NCI-H226 (cell line): Measurements from ENCODE around the gene SURF2.

ENCODE experiments used
- DNase-seq: peaks from one replicate; pipeline ENCODE4 v3.0.0-alpha.2; 2015

Gene SURF2

GRCh38 chr9:133339641-133340040 lies 16.7 kb upstream of the SURF2 start:
- no peak for DNase-seq

- no peak for DNase-seq
Observed at GRCh38 chr9:133340256-133340655, 16.1 kb upstream of the SURF2 start.

GRCh38 chr9:133340916-133341315 lies 15.4 kb upstream of the SURF2 start:
- no peak for DNase-seq

- no peak for DNase-seq
Observed at GRCh38 chr9:133341369-133342068, 14.8 kb upstream of the SURF2 start.

GRCh38 chr9:133342069-133342406 lies 14.3 kb upstream of the SURF2 start:
- no peak for DNase-seq

- DNase-seq, result no peak
Observed at GRCh38 chr9:133342570-133342969, 13.8 kb upstream of the SURF2 start.

- no peak for DNase-seq
Observed at GRCh38 chr9:133344071-133344470, 12.3 kb upstream of the SURF2 start.

GRCh38 chr9:133344979-133345378 lies 11.4 kb upstream of the SURF2 start:
- DNase-seq, result no peak

- DNase-seq, result no peak
Observed at GRCh38 chr9:133345596-133345995, 10.8 kb upstream of the SURF2 start.

GRCh38 chr9:133346021-133346785 lies 10.1 kb upstream of the SURF2 start:
- no peak for DNase-seq

- DNase-seq, result no peak
Observed at GRCh38 chr9:133347515-133347984, 8.8 kb upstream of the SURF2 start.

GRCh38 chr9:133347985-133348717 lies 8.2 kb upstream of the SURF2 start, which contains the start of the genes MED22 and RPL7A:
Gene MED22 (minus strand): TSS chr9:133348131. CDS start chr9:133346662, 1,469 bp downstream.
Gene RPL7A (plus strand): TSS chr9:133348218. CDS start chr9:133348244, 26 bp downstream.
- DNase-seq, result peak; percentile 88

GRCh38 chr9:133348718-133349573 lies 7.4 kb upstream of the SURF2 start:
- no peak for DNase-seq

GRCh38 chr9:133349965-133350616 lies 6.3 kb upstream of the SURF2 start:
- DNase-seq, result no peak

- no peak for DNase-seq
Observed at GRCh38 chr9:133351526-133351907, 4.8 kb upstream of the SURF2 start.

GRCh38 chr9:133351908-133352634 lies 4.3 kb upstream of the SURF2 start:
- no peak for DNase-seq

GRCh38 chr9:133352635-133353340 lies 3.6 kb upstream of the SURF2 start:
- DNase-seq, result no peak

GRCh38 chr9:133353548-133353947 lies 2.8 kb upstream of the SURF2 start:
- no peak for DNase-seq

- no peak for DNase-seq
Observed at GRCh38 chr9:133354766-133355165, 1.6 kb upstream of the SURF2 start.

- no peak for DNase-seq
Observed at GRCh38 chr9:133355881-133356357, 431 bp upstream of the SURF2 start.
